Progenitor cell of endocrine pancreas (in vitro differentiated cells): ENCODE data around the gene AMT. TPM values are rescaled to one million over a fixed set of nuclear protein-coding genes. Genes with fewer than 3 reads are reported as not detected.
"Not testable (repeated sequence)": the region's sequence is repeated elsewhere in the genome, so short reads cannot be mapped to it uniquely, and the experiment has no call there.

ENCODE experiments used
- DNase-seq: peaks from one replicate; pipeline ENCODE4 v3.0.0; 2021; ENCODE audit warnings: low spot score; ENCODE audit not compliant: unreplicated experiment
- H3K27ac Mint-ChIP-seq: 2 replicates; pipeline ENCODE4 v1.8.0; 2021; ENCODE audit warnings: mild to moderate bottlenecking, moderate library complexity, mixed read lengths
- H3K27me3 Mint-ChIP-seq: 2 replicates; pipeline ENCODE4 v1.8.0; 2021; ENCODE audit warnings: mixed read lengths
- H3K36me3 Mint-ChIP-seq: 2 replicates; pipeline ENCODE4 v1.8.0; 2022; ENCODE audit warnings: mixed read lengths; ENCODE audit not compliant: insufficient read depth
- H3K4me1 Mint-ChIP-seq: 2 replicates; pipeline ENCODE4 v1.8.0; 2021; ENCODE audit warnings: low read depth, mixed read lengths
- H3K4me3 Mint-ChIP-seq: 2 replicates; pipeline ENCODE4 v1.8.0; 2021; ENCODE audit warnings: low read depth, mild to moderate bottlenecking, moderate library complexity, mixed read lengths
- H3K9me3 Mint-ChIP-seq: 2 replicates; pipeline ENCODE4 v1.8.0; 2021; ENCODE audit warnings: low read depth, mixed read lengths
- total RNA-seq: library from RNA; stranded (reverse); gene quantifications from 2 replicates; pipeline ENCODE4 v1.2.1, GENCODE V29; 2021
- TF ChIP-seq, protein P1 (sequence below): fragments of 200-600 bp; sonication (generic); IDR thresholded peaks from one replicate; pipeline ENCODE4 v1.5.0; 2021; ENCODE audit warnings: antibody characterized with exemption, mild to moderate bottlenecking; ENCODE audit not compliant: unreplicated experiment

The AMT gene
- total RNA-seq, 1 donor from 2014 or later: 29.8 TPM

DNA sequence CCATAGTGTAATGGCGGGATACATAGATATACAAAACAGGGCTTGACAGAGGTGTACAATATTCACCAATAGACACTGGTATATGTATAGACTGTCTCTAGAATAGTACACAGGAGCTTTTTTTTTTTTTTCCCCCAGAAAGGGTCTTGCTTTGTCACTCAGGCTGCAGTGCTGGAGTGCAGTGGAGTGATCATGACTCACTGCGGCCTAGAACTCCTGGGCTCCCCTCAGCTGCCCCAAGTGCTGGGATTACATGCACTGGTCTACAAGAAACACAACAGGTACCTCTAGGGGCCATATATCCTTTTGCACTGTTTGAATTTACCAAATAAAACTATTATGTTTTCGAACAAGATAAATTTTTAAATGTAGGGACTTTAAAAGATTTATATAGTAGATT lies 22.8 kb downstream of the AMT start:
- DNase-seq: no peak
- Mint-ChIP-seq H3K4me1 (peaks cover 12% of the 10 kb centered on the region), H3K36me3 (peaks cover 16% of the 10 kb centered on the region), H3K9me3 (no peaks in the 10 kb centered on the region), H3K27me3 (no peaks in the 10 kb centered on the region), H3K4me3 (no peak overlapping the region), H3K27ac (peak overlapping the region; percentile 33)
- TF ChIP-seq, protein P1, sequence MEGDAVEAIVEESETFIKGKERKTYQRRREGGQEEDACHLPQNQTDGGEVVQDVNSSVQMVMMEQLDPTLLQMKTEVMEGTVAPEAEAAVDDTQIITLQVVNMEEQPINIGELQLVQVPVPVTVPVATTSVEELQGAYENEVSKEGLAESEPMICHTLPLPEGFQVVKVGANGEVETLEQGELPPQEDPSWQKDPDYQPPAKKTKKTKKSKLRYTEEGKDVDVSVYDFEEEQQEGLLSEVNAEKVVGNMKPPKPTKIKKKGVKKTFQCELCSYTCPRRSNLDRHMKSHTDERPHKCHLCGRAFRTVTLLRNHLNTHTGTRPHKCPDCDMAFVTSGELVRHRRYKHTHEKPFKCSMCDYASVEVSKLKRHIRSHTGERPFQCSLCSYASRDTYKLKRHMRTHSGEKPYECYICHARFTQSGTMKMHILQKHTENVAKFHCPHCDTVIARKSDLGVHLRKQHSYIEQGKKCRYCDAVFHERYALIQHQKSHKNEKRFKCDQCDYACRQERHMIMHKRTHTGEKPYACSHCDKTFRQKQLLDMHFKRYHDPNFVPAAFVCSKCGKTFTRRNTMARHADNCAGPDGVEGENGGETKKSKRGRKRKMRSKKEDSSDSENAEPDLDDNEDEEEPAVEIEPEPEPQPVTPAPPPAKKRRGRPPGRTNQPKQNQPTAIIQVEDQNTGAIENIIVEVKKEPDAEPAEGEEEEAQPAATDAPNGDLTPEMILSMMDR: no peak

DNA sequence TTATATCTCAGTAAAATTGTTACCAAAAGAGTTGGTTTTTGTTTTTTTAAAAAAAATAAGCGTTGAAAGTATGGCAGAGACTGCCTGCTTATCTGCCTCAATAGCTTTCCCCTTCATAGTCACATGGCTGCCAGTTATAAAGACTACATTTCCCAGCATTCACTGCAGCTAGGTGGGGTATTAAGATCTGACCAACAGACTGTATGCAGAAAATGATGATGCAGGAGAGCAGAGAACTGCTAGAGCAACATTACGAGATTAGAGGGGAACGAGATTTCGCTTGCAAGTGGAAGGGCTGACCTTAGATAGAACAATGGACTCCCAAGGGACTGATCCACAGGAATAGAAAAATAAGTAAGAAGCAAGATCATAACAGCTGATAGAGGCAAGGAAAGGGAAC lies 24.8 kb downstream of the AMT start:
- no peak overlapping the region for H3K4me3 Mint-ChIP-seq
- no peak for DNase-seq
- H3K27me3 Mint-ChIP-seq: no peaks in the 10 kb centered on the region
- TF ChIP-seq, protein P1: no peak
- peaks cover 13% of the 10 kb centered on the region for H3K4me1 Mint-ChIP-seq
- H3K27ac Mint-ChIP-seq: peak overlapping the region; percentile 5
- H3K36me3 Mint-ChIP-seq: peaks cover 17% of the 10 kb centered on the region
- no peaks in the 10 kb centered on the region for H3K9me3 Mint-ChIP-seq

DNA sequence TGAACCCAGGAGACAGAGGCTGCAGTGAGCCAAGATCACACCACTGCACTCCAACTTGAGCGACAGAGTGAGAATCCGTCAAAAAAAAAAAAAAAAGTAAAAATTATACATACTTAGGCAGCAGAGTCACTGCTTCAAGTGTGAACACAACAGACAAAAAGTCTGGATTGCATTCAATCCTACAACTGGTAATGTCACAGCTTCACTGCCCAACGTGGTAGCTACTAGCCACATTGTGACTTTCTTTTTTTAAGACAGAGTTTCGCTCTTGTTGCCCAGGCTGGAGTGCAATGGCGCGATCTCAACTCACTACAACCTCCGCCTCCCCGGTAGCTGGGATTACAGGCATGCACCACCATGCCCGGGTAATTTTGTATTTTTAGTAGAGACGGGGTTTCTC lies 31.0 kb downstream of the AMT start:
- H3K4me3 Mint-ChIP-seq, H3K27me3 Mint-ChIP-seq, DNase-seq, H3K4me1 Mint-ChIP-seq, H3K9me3 Mint-ChIP-seq: not testable (repeated sequence)
- Mint-ChIP-seq H3K36me3 (peaks cover 13% of the 10 kb centered on the region), H3K27ac (peak overlapping the region; percentile 84)

DNA sequence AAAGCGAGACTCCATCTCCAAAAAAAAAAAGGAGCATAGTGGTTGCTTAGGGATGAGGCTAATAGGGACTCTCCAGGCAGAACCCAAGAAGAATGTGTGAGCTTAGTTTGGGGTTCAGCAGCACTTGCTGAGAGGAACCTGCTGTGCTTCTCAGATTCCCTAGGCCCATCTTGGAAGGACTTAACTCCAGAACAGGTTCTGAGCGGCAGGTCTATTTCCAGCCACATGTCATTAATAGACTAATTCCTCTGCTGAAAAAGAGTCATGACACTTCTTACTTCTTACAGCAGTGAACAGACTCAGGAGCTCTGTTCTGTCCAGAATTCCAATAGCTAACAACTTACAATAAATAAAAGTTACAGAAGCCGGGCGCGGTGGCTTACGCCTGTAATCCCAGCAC lies 33.0 kb downstream of the AMT start:
- Mint-ChIP-seq H3K4me1 (peaks cover 2% of the 10 kb centered on the region), H3K36me3 (peaks cover 2% of the 10 kb centered on the region), H3K9me3 (no peaks in the 10 kb centered on the region), H3K4me3 (no peak overlapping the region), H3K27ac (peak overlapping the region; percentile 56), H3K27me3 (no peaks in the 10 kb centered on the region)
- TF ChIP-seq, protein P1: no peak
- no peak for DNase-seq

DNA sequence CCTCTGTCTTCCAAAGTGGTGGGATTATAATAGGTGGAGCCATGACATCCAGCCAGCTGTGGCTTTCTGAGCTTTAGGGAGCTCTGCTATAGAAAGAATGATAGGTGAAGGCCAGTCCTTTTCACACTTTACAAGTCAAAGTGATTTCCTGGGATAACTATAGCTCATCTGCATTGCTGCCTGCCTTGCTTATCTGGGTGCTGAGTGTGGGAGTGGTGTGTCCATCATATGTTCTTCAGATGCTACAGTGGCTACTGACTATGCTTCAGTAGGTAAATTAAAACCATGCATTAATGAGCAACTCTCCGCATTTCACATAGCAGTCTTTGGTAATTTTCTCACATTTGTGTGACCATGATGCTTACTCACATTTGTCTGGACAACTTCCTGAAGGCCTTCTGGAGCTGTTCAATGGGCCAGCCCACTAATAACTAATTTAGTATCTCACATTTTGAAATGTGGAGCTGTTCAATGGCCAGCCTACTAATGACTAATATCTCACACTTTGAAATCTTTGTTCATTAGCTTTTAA lies 33.9 kb downstream of the AMT start:
- Mint-ChIP-seq H3K36me3 (peaks cover 4% of the 10 kb centered on the region), H3K4me3 (no peak overlapping the region), H3K27me3 (no peaks in the 10 kb centered on the region), H3K27ac (peak overlapping the region; percentile 38), H3K4me1 (peaks cover 2% of the 10 kb centered on the region), H3K9me3 (no peaks in the 10 kb centered on the region)
- TF ChIP-seq, protein P1: no peak
- no peak for DNase-seq

DNA sequence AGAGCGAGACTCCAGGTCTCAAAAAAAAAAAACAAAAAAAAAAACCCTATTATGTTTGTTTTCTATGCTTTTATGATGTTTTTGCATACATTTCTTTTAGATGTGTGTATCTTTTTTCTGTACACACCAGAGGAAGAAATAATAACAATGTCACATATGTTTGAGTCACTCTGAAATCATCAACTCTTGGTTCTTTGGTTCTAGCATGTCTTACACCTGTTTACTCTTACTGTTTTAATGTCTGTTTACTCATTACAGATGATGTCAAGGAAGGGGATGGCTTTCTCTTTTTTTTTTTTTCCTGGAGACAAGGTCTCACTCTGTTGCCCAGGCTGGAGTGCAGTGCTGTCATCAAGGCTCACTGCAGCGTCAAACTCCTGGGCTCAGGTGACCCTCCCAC lies 34.6 kb downstream of the AMT start:
- TF ChIP-seq, protein P1: no peak
- H3K9me3 Mint-ChIP-seq: no peaks in the 10 kb centered on the region
- H3K27ac Mint-ChIP-seq: no peak overlapping the region
- H3K27me3 Mint-ChIP-seq: no peaks in the 10 kb centered on the region
- H3K36me3 Mint-ChIP-seq: peaks cover 5% of the 10 kb centered on the region
- H3K4me1 Mint-ChIP-seq: peaks cover 2% of the 10 kb centered on the region
- DNase-seq: no peak
- H3K4me3 Mint-ChIP-seq: no peak overlapping the region
